HG03045 (cell line): ENCODE measurements around the gene DMXL1.

ENCODE experiments used
- ATAC-seq: cut with Tn5 transposase; IDR thresholded peaks from one replicate; pipeline ENCODE4 v1.9.1; 2021; ENCODE audit warnings: mild to moderate bottlenecking, moderate library complexity; ENCODE audit not compliant: unreplicated experiment

Gene DMXL1, protein sequence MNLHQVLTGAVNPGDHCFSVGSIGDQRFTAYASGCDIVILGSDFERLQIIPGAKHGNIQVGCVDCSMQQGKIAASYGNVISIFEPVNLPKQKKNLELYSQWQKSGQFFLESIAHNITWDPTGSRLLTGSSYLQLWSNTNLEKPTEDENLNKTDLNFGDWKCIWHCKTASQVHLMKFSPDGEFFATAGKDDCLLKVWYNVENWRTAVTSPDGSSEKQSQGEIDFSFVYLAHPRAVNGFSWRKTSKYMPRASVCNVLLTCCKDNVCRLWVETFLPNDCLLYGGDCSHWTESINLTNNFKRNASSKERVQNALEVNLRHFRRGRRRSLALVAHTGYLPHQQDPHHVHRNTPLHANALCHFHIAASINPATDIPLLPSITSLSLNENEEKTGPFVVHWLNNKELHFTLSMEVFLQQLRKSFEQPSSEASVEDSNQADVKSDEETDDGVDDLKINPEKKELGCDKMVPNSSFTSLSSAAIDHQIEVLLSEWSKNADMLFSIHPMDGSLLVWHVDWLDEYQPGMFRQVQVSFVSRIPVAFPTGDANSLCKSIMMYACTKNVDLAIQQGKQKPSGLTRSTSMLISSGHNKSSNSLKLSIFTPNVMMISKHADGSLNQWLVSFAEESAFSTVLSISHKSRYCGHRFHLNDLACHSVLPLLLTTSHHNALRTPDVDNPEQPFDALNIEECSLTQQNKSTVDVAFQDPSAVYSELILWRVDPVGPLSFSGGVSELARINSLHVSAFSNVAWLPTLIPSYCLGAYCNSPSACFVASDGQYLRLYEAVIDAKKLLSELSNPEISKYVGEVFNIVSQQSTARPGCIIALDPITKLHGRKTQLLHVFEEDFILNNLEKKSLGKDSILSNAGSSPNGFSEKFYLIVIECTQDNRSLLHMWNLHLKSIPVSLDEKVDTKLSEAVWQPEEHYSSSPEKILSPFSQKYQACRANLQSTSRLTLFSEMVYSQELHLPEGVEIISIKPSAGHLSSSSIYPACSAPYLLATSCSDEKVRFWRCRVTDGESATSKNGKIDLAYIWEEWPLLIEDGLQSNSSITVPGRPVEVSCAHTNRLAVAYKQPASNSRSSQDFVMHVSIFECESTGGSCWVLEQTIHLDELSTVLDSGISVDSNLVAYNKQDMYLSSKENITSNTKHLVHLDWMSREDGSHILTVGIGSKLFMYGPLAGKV (N-terminal part only)

DNA sequence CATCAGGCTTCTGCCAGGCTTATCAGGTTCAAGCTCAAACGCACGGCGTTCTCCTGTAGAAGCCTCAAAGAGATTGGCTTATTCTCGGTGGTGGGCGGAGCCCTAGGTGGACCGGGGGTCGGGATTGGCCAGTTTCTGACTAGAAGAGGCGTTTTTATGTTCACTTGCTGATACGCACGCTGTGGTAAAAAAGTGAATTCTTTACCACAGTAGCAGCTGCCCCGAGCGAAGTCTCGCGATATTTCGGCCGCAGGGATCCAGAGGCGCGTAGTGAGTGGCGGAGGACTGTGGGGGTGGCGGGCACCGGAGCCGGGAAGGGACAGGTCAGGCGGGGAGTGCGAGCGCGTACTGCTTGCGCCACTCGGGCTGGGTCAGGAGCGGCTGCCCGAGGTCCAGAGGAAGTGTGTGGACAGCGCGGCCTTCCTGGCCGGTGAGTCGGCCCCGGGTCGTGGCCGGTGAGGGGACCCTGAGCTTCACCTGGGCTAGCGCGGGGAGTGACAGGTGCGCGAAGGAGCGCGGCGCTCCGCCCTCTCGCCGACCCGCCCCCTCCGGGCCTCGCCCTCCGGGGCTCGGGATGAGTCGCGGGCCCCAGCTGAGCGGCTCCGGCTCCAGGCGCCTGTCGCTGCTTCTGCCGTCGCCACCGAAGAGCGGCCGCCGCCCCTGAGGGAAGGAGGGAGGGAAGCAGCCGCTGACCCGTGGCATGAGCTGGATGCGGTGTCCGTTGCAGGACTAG, at the start of gene DMXL1:
DMXL1 (plus strand) TSS at position 260 of the 733 bp plus-strand sequence. CDS start 483 bp downstream, outside the sequence.
- ATAC-seq = peak; percentile 83

DNA sequence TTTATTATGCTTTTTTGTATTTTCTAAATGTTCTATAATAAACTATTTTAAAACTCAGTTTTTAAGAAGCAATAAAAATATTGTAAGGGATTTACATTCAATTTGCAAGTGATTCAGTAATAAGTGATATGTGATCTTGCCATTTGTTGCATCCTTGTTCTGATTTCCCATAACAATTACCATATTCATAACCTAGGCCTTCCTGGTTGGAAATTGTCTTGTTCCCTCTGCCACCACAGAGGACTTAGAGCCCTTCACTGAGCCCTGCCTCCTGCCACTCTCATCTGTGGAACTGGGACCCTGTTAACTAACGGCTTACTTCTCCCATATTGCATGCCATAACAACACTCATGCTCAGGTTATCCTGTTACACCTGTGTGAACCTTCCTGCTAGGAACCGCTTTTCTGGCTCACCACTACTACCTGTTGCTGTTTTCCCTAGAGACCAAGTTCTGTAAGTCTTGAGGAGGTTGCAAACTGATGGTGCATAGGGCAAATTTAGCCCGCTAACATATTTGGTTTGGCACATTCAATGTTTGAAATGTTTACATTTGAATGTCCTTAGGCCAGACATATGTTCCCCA, 49.6 kb upstream of the DMXL1 start:
- no peak for ATAC-seq

DNA sequence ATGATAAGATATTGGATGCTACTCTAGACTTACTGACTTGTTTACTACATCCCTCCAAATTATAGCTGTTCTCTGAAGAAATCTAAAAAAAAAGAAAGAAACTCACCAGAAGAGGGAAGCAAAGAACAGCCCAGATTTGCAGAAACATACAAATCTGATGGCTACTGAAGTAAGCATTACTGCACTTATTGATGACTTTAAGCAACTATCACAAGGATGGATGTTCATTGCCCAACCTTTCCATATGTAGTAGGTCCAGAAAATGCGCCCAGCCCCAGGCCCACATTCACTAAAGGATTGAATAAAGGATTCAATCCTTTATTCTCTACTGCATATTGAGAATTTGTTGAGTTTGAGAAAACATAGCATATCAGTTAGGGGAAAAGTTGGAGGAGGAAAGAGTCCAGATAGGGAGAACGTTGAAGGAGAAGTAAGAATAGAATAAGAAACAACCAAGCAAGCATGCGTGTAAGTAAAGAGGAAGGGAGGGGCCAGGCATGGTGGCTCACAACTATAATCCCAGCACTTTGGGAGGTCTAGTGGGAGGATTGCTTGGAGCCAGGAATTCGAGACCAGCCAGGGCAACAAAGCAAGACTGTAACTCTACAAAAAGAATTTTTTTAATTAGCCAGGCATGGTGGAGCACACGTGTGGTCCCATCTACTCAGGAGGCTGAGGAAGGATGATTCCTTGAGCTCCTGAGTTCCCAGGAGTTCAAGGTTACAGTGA, 48.7 kb upstream of the DMXL1 start:
- ATAC-seq = no peak

DNA sequence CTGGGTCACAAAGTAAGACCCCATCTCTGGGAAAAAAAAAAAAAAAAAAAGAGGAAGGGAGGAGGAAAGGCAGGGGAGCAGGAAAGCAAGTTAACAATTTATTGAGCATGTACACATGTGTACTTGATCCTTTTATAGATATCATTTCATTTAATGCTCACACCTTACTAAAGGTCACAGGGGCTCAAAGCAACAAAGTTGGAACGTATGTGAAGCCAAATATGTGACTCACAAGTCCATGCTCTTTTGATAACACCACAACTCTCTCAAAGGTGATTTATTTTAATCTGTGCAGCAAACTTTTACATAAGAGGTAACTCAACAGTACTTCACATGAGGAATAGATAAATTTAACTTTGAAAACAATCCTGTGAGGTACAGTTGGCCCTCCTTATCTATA, 48.1 kb upstream of the DMXL1 start:
- ATAC-seq = no peak

DNA sequence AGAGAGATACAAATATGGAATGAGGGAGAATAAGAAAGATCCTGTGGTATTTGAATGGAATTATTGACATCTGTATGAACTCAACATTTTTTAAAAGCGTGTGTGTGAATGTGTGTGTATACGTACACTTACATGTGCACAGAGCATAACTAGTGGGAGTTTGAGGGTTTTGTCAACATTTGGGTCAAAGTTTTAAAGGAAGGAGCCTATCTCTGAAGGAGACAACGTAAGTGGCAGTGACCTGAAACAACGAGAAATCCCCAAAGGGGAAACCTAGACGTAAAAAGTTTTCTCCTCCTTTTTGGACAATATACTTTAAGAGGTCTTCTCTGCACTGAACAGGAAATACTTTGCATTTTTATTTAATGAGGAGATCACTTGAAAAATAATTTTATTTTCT, 42.3 kb upstream of the DMXL1 start:
- no peak for ATAC-seq

DNA sequence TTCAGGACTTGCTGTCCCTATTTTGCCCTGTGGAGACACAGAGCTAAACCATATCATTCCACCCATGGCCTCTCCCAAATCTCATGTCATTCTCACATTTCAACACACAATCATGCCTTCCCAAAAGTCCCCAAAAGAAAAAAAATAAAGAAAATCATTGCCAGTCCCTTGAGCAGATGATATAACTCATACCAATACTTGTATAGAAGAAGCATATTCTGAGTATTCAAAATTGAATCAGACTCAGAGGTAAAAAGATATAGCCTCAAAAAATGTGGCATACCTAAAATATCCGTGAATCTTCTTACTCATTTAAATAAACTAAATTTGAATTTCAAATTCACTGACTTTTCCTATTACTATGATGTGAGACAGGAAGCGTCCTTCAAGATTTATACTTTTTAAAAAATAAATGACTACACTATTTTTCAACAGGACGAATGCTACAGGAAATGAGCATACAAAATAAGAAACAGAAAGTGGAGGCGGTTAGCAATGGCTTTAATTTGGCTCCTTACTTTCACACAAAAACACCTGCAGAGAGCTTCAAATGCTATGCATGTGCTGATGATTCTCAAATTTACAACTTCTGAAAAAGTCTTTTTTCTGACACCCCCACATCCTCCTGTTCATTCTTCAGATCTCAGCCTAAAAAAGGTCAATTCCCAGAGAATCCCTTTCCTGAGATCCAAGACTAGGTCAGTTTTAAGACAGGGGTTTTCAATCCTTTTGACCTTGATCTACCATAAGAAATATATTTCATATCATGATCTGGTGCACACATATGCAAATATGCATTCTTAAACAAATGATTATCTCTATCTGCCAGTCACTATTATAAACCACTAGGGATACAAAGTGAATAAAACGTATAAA, 39.6 kb upstream of the DMXL1 start:
- peak; percentile 83 for ATAC-seq

DNA sequence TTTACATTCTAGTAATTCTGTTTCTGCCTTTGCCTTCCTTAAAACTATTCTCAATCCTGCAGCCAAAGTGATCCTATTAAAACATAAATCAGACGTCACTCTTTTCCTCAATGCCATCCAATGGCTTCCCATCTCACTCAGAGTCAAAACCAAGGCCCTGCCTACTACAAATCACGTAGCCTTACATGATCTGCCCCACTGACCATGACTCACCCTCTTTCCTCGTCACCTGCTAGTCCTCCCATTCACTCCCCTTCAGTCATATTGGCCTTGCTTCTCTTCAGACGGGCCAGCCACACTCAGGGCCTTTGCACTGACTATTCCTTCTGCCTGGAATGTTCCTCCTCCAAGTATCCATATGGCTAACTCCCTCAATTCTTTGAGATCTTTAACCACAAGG, 39.0 kb upstream of the DMXL1 start:
- ATAC-seq = peak; percentile 45

DNA sequence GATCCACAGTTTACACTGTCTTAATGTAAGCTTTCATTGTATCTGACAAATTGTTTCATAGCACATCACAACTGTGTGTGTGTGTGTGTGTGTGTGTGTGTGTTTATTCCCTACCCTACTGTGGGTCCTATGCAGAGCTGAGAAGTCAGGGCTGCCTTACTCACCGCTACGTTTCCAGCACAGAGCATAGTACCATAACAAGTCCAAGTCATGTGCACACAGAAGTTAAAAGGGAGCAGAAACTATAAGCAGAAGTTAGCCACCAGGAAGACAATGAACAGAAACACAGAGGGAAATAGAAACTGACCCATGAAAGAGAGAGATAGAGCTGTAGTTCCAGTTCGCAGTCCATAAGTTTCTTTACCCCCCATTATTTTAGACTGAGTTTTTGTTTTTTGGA, 38.2 kb upstream of the DMXL1 start:
- ATAC-seq = no peak

DNA sequence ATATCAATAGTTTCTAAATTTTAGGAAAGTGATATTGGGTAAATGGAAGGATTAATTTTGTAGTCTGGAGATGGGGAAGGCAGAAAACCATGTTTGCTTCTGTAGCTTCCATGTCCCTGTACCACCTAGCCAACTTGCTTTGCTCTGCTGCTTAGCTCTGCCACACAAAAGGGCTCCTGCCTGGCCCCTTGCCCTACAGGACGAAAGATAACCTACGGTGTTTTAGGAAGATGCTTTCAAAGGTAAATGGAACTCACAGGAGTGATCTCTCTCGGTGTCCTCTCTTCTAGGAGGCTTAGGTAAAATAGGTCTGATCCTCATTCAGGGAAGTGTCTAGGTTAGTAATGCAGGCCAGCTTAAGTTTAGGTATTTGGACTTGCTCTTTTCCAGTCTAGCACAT, 37.8 kb upstream of the DMXL1 start:
- ATAC-seq = no peak

DNA sequence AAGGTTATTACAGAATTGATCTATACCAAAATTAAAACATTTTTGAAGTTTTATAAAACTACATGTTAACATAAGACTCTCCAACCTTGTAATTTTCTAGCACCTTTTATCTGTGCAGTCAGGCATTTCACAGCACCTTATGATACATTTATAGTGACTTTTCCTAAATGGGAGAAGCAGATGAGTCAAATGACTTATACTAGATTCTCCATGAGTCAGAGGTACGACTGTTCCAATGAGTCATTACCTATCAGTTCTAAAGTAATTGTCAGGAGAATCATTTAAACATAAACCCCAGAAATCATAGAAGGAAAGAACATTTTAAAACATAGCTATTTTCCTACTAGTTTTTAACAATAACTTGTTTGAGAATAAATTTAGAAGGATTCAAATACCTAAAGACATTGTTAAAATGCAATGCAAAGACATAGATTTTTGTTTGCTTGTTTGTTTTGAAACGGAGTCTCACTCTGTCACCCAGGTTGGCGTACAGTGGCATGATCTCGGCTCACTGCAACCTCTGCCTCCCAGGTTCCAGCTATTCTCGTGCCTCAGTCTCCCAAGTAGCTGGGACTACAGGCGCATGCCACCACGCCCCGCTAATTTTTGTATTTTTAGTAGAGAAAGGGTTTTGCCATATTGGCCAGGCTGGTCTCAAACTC, 34.7 kb upstream of the DMXL1 start:
- ATAC-seq = no peak

DNA sequence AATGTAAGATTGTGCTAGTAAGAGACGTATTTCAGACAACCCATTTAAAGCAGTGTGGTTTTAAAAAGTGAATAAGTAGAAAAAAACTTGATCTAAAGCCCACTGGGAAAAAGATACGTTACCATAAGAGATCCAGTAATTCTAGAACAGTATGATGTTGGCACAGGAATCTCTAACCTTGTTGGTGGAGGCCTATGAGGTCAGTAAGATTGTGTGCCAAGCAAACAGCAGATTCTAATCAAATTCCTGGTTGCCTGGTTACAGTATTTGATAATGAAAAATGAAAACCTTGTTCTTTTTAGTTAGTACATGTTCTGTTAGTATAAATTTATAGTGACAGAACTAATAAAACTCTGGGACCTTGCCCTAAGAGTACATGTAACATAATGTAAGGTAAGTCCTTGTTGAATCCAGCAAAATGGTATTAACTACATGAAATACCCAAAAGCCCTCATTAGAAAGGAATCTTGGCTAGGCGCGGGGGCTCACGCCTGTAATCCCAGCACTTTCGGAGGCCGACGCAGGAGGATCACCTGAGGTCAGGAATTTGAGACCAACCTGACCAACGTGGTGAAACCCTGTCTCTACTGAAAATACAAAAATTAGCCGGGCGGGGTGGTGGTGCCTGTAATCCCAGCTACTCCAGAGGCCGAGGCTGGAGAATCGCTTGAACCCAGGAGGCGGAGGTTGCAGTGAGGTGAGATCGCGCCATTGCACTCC, 33.2 kb upstream of the DMXL1 start:
- ATAC-seq = no peak

DNA sequence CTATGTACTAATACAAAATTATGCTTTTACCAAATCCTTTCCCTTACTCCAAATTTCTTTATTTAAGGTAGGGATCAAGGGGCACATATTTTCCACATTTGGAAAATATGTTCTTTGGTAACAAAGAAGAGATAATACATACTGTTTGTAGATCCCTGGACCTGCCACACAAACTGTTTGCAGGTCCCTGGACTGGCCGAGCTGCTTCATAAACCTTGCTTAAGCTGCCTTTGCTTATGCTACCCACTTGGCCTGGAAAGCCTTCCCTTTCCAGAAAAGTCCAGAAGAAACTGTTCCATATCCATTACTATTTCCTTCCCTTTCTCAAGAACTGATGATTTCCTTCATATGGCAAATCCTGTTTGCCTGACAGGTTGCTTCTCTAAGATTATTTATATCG, 22.6 kb upstream of the DMXL1 start:
- no peak for ATAC-seq

DNA sequence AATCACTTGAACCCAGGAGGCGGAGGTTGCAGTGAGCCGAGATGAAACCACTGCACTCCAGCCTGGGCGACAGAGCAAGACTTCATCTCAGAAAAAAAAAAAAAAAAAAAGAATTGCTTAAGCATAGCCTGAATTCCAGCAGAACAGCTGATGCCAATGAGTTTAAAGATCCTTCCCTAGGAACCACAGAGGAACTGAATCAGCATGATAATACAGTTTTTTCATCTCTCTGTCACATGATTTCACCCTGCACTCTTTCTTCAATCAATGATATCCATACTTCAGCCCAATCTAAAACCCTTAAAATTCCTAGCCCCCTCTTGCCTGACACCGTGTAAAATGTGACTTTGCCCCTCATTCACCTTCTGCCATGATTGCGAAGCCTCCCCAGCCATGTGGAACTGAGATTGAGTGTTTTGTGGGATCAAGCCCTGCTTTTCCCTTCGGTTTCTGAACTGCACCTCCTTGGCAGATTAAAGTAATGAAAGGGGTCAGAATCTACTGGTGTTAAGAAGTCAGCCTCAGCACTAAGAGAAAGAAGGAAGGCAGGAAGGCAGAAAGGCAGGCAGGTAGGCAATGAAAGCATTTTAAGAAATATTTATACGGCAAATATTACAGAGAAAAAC, 20.9 kb upstream of the DMXL1 start:
- ATAC-seq = no peak

DNA sequence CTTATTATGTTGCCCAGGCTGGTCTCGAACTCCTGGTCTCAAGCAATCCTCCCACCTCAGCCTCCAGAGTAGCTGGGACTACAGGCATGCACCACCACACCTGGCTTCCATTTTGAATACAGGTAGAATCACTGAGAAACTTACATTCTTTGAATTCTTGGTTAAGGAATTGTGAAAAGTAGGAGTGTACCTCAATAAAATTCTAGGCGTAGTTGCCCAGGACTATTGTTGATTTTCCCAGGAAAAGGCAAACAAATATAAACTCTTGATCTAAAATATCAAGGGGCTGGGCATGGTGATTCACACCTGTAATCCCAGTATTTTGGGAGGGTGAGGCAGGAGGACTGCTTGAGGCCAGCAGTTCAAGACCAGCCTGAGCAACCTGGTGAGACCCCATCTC, 16.8 kb upstream of the DMXL1 start:
- no peak for ATAC-seq

DNA sequence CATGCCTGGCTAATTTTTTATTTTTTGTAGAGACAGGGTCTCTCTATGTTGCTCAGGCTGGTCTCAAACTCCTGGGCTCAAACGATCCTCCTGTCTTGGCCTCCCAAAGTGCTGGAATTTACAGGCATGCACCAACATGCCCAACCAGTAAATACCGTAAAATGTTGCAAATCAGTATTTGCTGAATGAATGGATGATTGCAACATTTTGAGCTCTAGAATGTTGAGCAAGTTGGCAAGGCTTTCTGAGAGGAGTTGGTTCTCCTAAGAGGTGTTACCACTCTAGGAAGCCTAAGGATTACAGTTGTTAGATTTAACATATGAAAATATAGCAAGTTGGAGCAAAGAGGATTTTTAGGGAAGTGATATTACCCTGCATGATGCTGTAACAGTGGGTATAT, 15.6 kb upstream of the DMXL1 start:
- no peak for ATAC-seq

DNA sequence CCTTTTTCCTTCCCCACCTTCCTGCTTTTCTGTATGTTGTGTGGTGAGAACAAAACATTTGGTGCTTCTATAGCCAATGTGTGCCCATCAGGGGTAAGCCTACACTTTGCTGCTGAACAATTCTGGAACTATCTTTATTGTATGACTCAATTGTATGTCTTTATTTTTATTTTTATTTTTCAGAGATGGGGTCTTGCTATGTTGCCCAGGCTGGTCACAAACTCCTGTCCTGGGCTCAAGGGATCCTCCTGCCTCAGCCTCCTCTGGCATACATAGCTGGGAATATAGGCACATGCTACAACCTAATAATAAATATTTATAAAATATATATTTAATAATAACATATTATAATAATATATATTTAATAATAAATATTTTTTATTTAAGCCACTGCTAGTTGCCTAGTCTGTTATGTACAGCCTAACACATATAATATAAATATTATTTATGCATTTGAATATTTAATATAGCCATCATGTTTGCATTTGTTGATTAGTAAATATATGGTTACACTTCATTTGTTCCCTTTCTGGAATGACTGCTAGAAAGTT, 11.8 kb upstream of the DMXL1 start:
- ATAC-seq = no peak

DNA sequence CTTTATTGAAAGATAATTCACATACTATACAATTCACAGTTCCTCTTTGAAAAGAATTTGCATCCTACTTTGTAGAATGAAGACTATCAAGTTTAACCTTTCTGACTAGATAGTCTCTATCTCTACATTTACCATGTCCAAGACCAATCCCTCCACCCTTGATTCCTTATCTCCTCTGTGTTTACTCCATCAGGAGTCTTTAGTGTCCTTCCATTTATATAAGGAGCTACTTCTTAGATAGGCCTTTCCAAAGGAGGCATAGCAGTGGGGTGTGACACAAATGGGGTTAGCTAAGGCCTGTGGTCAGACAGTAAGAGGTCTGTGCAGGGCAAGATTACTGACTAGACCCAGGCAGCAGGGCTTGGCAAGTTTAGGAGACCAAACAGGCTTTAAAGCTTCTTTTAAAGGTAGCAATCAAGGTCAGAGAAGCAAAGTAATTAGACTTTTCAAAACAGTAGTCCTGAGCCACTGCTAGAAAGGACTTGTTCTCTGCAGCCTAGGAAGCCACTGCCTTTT, 11.1 kb upstream of the DMXL1 start:
- no peak for ATAC-seq
